GM18498 (cell line): Measurements from ENCODE around the gene FYN.

Experiments
- ATAC-seq: cut with Tn5 transposase; IDR thresholded peaks from one replicate; pipeline ENCODE4 v1.9.1; 2021; ENCODE audit warnings: mild to moderate bottlenecking, moderate library complexity; ENCODE audit not compliant: unreplicated experiment

Gene FYN

DNA sequence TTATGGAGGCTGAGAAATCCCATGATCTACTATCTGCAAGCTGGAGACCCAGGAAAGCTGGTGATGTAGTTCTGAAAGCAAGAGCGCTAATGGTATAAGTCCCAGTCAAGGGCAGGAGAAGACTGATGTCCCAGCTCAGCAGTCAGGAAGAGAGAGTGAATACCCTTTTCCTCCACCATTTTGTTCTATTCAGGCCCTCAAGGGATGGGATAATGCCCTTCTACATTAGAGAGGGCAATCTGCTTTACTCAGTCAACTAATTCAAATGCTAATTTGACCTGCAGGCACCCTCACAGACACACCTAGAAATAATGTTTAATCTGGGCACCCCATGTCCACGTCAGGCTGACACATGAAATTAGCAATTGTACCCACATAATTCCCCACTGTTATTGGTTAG lies 10.8 kb upstream of the FYN start:
- ATAC-seq = no peak

DNA sequence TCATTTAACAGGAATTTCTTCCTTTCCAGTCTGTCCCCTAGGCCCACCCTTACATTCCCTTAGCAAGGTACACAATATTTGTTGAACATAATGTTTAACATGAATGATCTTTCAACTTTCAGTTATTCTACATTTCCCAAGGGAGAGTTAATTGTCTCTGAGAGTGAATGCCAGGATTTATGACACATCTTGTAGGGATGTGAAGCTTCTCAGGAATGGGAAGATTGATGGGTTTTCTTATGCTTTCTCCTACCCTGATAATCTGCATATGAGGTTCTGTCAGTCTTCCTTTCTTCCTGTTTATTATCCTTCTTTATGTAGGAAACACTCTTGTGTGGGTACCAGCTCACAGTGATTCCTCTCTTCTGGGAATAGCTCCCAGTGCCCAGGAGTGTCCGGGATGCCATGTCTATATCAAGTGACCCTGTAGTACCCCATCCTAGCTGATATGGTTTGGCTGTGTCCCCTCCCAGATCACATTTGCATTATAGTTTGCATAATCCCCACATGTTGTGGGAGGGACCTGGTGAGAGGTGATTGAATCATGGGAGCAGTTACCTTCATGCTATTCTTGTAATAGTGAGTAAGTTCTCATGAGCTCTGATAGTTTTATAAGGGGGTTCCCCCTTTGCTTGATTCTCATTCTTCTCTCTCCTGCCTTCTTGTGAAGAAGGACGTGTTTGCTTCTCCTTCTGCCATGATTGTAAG lies 7.1 kb upstream of the FYN start:
- no peak for ATAC-seq

DNA sequence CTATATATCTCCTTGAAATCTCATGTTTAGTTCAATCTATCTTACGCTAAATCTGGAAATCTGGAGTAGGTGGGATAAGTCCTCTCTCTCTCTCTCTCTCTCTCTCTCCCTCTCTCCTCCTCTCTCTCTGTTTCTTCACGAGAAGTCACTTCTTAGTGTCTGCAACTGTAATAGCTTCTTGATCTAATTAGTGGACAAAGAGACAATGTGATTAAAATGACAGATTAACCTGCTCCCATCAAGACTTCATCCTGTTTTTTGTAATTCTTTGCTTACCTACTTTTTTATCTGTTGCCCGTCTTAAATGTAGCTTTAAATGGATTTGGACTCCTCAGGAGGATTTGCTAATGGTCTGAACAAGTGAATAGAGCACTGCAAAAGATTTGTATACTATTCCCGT lies 2.5 kb upstream of the FYN start:
- ATAC-seq = no peak

DNA sequence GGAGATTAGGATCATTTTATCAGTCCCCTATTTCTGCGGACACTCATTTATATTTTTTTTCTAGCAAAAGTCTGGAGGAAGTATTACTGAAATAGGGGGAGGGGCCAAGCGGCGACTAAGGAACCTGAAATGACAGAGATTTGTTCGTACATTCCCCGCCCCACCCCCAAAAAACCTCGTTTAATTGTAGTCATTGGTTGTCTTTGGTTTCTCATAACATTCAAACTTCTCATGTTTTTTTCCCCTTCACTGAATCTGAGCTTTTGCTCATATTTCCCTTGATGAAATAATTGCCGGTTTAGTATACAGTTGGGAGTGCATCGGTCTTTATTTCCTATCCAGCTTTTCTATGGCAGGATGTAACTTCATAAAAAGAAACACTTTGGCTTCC lies 768 bp upstream of the FYN start:
- ATAC-seq = no peak

DNA sequence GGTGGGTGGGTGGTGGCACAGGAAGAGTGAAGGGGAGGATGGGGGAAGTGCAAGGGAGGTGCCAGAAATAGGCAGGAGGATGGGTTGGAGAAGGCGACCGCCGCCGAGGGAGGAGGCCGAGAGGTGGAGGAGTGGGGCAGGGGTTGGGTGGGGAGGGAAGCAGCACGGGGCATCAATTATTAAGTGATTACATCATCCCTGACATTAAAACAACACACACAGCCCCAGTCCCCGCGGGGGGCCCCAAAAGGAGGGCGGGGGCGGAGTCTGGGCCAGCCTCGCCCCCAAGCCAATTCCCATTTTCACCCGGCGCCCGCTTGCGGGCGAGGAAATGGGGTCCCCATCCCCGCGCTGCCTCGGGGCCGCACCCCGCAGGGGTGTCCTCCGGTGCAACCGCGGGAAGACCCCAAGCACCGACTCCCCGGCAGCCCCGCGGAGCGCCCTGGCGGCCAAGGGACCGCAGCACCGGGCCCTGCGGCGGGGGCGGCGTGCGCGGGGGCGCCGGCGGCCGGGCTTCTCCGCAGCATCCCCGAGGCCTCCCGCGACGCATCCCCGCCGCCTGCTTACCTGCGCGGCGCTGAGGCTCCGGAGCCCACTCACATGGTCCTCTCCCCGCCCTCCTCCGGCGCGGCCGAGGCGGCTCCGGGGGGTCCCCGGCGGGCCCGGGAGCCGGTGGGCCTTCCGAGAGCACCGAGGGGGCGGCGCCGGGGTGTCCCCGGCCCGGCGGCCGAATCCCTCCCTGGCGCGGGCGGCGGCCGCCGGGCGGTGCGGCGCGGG lies 663 bp downstream of the FYN start:
- ATAC-seq = peak; percentile 23

DNA sequence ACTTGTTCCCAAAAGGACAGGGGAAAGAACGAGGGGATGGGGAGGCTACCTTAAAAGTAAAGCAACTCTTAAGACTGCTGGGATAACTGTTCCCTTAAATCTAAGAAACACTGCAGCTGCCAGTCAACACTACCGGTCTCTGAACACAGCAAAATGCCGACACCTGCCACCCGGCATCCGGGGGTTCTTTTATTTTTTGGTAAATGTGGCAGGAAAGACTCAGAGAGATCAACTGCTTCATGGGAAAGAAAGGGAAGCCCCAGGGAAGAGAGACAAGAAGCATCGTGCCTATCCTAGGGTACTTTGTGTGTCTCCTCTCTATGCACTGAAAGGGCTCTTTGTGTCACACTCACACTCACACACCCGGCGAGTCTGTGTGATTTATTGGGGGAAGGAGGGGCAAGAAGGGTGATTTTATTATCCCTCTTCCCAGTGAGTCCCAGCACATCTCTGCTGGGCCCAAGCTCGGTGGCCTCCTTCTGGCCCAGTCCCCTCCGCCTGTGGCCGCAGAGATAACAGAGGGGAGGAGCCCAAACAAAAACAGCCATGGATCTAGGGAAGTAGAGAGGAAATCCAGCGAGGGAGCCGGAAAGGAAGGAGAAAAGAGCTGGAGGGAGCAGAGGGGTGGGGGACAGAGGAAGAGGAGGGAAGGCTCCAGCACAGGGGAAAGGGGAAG lies 1.4 kb downstream of the FYN start:
- ATAC-seq = no peak

DNA sequence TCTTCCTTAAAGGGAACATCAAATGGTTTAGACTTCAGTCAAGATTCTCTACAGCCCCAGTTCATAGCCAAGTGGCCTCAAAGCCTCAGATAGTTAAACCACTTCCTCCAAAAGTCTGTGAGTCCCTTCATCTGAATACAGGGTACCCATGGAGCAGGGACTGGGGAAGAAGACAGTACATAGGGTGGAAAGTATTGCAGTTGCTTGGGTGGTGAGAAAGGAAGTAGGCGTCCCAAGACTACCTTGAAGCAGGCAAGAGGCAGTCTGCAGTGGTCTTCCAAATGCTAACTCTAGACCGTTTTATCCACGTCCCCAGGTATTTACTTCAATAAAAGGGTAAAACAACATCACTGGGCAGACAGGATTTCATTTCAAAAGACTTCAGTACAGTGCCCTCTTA lies 2.0 kb downstream of the FYN start:
- ATAC-seq = no peak

DNA sequence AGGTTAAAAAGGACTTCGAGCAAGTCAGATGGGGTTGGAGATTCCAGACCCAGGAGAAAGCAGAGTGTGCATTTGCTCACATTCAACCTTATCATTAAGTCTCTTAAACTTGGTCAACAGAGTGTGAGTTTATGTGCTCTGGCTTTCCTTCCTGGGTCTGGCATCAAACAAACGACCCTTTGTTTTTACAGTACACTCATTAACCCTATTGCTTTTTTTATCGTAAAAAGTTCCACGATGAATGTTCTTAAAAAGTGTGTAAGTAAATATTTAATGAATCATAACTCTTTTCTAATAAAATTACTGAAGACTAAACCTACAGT lies 2.5 kb downstream of the FYN start:
- ATAC-seq = no peak

DNA sequence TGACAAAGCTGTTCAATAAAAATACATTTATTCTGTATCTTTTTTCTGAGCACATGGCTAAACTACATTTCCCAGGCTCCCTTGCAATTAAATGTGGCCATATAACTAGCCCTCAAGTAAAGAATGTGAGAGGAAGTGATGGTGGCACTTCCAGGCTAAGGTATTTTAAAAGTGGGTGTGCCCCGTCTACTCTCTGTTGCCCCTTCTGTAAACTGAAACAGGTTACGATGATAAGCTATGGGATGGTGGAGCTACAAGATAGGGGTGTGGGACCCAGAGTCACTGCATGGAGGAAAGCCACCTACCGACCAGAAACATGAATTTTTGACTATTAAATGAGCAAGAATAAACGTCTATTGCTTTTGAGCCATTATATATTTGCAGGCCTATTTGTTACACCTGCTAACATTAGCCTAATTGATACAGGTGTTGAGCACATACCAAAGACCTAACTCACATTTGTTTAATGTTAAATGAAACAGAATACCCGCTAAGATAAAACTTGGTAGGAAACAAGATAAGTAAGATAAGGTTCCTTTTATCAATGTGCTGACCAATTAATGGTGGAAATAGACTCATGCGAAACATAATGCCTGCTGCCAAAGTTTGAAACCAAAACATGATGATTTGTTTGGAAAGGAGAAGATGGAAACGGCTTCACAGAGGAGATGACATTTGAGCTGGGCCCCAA lies 3.1 kb downstream of the FYN start:
- ATAC-seq = no peak

DNA sequence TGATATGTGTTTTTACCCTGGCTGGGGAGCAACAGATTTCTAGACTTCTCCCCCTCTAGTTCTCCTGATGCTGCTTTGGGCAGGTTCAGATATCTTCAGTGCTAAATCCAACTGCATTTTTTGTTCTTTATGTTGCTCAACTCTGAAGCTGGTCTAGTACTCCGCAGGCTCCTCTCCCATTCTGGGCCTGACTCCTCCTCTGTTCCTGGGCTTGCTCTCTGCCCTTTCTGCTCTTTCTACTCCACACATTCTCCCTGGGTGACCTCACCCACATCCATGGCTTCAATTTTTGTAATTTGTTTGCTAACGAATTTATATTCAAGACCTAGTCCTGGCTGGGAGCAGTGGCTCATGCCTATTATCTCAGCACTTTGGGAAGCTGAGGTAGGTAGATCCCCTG lies 6.4 kb downstream of the FYN start:
- no peak for ATAC-seq

DNA sequence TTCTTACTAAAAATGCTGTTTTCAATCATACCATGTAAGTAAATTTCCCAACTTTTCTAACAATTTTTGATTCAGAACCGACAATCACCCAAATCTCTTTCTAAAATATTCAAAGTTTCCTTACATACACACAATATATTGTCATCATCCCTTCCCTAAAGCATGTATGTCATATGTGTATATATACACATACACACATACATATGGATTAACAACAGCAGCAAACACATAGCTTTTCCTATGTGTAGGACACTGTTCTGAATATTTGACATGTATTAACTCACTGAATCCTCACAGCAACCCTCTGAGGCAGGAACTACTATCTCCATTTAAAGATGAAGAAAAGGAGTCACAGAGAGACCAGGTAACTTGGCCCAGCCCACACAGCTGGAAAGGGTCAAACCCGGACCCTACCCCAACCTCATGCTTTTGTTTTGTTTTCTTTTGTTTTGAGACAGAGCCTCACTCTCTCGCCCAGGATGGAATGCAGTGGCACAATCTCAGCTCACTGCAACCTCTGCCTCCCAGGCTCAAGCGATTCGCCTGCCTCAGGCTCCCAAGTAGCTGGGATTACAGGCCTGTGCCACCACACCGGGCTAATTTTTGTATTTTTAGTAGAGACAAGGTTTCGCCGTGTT lies 7.2 kb downstream of the FYN start:
- no peak for ATAC-seq

DNA sequence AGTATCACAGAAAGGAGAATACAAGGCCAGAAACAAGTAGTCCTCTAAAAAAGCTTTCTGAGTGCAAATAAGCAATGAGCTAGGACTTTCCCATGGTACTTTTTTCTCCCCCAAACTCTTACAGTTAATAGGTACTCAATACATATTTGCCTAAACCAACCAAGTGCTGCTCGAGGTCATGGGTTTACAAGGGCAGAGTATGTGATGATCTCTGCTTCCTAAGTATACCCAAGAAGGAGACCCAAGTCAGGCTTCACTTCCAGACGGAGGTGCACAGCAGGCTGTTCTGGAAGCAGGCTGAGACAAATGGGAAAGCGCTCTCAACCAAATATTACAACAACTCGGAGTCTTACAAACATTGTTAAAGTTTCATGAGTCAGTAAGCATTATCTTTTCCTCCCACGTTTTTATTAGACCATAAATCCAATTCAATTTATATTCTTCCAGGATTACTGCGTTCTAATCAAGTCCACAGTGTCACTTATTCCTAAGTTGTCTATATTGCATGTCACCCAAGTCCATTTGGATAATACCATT lies 8.1 kb downstream of the FYN start:
- no peak for ATAC-seq

DNA sequence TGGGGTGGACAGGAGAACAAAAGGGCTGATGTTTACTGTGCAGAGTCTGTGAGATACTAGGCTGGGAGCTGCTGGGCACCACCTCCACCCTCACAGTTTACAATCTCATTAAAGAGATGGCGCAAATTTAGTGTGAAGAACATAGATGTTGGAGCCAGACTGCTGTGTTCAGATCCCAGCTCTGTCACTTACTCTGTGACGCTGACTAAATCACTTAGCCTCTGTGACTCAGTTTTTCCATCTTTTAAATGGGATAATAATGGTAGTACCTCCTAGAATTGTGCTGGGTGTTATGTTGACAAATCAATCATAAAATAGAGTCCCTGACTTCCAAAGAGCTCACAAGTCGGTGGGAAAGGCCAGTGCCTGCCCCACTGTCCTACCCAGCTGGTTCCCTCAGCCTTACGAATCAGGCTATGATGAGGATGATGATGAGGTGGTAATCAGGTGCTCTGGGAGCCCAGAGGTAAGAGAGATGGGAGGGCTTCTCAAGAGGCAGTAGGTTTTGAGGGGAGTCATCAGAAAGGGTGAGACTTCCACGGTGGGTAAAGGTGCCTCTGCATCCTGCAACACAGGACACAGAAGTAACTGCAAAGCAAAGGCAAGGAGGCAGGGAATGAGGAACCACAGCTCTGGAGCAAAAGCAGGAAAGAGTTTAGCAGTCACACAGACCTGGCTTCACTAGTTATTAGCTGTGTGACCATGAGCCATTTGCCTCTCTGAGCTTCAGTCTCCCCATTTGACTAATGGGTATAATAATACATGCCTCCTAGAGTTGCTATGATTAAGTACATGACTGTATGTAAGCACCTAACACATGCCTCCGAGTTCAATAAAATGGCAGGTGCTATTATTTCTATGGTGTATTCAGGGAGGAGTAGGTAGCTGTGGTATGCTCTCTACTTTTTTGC lies 8.9 kb downstream of the FYN start:
- no peak for ATAC-seq

DNA sequence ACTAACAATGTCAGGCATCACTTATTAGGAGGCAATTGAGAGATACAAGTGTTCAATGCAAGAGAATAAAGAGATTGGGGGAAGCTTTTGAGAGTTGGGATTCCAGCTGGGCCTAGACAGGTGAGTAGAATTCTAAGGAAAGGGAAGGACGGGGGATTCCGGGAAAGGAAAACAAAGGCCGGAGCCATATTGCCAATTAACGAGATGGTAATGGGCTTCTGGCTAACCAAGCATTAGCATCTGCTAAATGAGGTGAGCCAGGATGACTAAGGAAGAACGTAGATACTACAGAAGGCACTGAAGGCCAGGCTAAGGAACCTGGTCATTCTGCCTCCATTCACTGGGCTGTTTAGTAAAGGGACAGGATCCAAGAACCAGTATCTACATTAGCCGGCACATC lies 10.5 kb downstream of the FYN start:
- ATAC-seq = no peak

DNA sequence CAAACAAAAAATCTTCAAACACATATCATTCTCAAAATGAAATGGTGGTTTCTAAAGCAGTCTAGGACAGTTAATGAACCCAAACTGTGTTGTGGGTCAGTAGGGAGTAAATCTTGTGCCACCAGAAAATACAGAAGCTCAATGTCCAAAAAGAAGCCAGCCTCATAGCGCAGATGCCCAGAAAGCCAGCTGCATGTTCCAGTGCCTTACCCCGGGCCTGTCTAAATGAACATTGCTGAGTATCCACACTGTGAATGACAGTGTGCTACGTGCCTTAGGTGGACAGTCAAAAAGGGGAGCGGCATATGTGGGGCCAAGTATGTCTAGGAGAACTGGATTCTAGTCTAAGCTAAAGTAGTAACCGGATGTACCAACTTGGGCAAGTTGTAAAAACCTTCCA lies 10.9 kb downstream of the FYN start:
- ATAC-seq = no peak

DNA sequence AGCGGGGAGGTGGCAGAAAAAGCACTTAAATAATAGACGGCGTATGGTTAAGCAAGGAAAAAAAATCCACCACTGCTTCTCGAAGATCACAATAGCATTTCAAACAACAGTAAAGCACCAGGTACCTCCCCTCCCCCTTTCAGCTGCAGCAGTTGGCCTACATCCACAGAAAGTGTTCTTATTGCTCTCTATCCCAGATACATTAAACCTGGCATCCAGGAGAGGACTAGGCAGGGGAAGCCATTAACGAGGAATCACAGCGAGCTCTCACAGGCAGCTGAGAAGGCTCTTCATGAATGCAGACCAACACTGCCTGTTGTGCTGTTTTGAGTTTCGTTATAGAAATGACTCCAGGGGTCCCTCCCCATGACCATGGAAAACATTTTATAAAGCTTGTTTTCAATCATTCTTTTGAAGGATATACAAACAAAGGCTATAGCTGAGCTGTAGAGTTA lies 11.8 kb downstream of the FYN start:
- ATAC-seq = no peak

DNA sequence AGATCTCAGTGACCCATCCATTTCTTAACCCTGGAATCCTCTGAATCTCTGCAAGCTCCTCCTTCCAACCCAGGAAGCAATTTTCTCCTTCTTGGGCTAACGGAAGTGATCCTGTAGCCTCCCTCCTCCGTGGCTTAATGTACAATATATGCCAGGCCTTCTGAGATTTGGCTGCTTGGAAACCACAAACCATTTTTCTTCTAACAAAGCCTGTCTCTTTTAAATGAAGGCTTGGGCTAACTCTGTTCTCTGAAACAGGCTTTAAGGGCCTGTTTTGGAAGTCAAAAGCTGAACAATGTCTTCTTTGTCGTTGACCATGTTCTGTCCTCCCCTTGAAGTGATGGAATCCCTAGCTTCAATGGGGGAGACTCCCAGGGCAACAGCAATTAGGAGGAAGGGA lies 14.9 kb downstream of the FYN start:
- no peak for ATAC-seq

DNA sequence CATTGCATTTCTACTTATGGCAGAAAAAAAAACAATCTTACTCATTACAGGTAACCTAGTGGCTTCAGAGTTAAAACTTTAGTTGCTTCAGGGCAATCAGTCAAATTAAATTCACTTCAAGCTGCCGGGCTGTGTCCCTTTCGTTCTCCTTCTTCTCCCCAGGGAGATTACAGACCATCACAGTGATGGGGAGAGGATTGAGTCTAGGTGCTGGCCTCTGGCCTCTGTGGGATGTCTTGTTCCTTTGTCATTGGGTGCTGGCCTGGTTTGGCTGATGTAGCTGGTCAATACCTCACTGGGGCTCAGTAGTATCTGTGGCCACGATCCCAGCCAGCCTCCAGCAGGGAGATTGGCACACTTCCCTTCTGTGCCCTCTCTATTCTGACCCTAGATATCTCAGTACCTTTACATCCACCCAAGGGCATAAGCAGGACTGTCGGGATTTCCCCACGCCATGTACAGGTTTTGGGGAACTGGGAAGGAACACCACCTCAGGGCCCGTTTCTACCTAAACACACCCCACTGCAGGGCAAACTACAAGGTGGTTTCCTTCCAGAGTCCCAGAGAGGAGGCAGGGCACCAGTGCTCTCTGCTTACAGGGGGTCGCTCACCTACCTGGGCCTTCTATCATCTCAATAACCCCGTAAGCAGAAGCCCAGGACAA lies 15.4 kb downstream of the FYN start:
- no peak for ATAC-seq

DNA sequence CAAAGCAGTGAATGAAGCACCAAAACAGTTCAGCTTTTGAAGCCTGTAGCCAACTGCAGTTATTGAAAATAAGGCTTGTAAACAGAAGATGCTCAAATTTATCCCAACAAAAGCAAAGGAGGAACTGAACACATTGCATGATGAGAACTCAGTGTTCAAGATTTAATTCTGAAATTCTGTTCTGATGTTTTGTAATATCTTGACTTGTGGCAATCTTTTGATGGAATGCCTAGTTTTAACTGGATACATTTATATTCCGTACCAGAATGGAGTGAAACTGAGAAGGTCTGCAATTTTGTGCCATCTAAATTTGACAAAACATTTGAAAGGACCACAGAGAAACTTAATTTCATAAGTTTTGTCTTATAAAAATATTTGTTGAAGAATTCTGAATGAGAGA lies 17.5 kb downstream of the FYN start:
- ATAC-seq = no peak
